HG03342 (cell line): Measurements from ENCODE around the gene ANAPC15.

ENCODE experiments used
- ATAC-seq: cut with Tn5 transposase; IDR thresholded peaks from one replicate; pipeline ENCODE4 v1.9.1; 2021; ENCODE audit warnings: mild to moderate bottlenecking, moderate library complexity; ENCODE audit not compliant: unreplicated experiment

Gene ANAPC15

DNA sequence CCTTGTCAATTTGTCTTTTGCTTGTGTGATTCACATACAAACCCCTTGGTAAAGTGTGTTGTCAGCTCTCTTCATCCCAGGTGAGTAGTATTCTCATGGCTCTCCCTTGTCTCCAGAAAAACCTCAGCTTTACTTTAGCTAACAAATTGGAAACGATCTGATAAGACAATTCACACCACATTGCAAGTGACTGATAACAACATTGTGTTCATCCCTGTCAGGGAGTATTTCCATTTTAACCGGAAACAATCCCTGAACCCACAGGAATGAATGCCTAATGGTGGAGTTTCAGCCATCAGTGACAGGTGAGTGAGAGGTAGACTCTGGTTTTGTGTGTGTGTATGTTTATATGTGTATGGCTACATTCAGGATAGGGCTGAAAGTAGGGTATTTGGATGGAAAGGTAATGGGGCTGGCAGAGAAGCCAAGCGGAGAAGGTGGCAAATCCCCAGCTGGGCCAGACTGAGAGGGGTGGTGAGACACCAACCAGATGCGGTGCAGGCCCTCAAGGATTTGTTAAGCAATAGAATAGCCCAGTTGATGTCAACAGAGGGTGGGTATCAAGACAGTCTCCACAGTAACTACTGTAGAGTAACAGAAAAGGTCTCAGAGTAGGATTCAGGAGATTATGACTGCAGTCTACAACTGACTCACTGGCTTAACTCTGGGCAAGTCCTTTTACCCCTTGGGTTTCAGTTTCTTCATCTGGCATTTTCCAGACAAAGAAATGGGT lies 24.3 kb downstream of the ANAPC15 start:
- no peak for ATAC-seq

DNA sequence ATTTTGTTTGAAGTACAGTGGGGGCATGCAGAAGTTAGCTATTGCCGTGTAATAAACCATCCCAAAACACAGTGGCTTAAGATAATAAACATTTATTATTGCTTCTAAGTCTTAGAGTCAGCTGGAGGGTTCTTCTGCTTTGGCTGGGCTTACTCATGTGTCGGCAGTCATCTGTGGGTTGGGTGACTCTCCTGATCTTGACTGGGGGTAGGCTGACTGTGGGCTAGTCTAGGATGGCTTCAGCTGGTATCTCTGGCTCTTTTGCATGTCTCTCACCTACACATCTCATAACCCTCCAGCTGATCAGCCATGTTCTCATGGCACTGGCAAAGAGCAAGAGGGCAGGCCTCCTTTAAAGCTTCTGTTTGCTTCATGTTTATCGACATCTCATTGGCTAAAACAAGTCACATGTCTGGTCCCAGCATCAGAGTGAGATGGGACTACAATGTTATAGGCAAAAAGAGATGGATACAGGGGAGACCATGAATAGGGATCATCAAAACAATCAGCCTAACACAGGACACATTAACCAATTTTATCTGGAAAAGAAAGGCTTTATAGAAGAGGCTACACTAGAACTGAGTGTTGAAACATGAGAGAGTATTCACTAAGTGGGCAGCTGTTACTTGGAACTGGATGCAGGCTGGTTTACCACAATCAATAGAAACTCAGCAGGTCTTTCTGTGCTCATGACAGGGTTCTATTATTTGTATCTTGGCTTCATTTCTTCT lies 26.7 kb downstream of the ANAPC15 start:
- no peak for ATAC-seq

GRCh38 chr11:72084965-72085364 lies 27.5 kb downstream of the ANAPC15 start:
- ATAC-seq: no peak

GRCh38 chr11:72084076-72084475 lies 28.4 kb downstream of the ANAPC15 start:
- no peak for ATAC-seq

GRCh38 chr11:72083414-72083813 lies 29.1 kb downstream of the ANAPC15 start:
- ATAC-seq: no peak

GRCh38 chr11:72081821-72082453 lies 30.6 kb downstream of the ANAPC15 start:
- ATAC-seq: no peak

DNA sequence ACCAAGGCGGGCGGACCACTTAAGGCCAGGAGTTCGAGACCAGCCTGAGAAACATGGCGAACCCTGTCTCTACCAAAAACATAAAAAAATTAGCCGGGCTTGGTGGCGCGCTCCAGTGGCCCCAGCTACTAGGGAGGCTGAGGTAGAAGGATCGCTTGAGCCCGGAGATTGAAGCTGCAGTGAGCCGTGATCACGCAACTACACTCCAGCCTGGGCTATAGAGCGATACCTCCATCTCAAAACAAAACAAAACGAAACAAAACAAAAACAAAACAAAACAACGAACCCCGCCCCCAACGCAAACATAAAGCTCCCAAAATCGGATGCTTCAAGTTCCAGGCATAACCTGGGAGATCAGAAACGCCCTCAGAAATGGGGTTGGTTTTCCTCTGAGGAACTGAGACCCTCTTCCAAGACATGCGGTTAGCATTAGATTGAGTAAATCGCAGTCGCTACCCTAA lies 31.3 kb downstream of the ANAPC15 start:
- no peak for ATAC-seq

DNA sequence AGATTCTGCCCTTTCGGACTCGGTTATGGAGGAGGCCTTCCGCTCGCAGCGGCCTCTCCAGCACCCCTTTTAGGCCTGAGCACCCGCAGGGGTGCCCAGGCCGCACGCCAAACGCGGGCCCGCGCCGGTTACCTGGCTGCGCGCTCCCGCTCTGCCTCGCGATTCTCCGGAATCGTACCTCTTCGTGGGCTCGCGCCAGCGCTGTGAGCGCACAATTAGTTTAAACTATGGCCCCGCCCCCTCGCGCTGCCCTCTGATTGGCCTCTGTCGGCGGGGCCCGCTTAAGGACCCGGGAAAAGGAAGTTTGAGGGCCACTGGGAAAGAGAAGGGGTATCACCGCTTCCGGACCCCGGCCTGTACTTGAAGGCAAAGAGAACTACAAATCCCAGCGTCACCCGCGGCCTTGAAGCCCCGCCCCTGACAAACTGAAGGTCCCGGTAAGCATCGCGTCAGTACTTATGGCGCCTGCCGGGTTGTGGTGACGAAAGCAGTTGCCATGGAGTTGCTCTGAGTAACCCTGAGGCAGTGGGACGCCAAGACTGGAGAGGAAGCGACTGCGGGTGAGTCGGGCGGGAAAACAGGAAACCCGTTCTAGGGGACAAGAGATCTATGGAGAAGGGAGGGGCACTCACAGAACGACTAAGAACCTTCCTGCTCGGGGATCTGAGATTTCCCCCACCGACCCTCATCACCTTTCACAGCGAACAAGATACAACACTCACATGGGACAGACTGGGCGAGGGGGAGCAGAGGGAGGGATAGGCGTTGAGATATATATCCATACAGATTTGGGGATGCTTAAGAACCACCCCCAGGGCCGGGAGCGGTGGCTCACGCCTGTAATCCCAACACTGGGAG lies 31.9 kb downstream of the ANAPC15 start, which contains the start of the genes LRRC51 and NUMA1:
LRRC51 (plus strand) TSS at position 525 of the 858 bp plus-strand sequence. CDS start 8,234 bp downstream, outside the sequence.
NUMA1 (minus strand) TSS at position 217 of the 858 bp plus-strand sequence. CDS start 44,599 bp downstream, outside the sequence.
- peak; percentile 84 for ATAC-seq

DNA sequence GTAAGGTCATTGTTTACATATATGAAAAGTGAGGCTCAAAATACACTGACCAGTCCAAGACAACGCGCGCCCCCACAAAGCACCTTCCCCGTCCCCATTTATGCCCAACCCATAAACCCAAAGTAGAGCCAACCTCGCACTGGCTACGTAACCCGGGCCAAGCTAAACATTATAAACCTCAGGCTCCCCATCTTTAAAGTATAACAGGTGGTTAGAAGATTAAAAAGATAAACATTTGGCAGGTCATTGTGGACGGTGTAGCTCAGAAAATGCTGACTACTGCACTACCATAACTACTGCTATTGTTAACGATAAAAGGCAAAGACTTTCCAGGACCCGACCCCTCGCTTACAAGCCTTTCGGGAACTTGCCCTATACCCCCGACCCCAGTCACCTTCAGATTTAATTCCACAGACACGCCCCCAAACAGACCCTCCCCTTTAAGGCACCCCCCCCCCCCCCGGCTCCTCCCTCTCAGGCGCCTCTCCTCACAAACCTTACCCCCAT lies 32.6 kb downstream of the ANAPC15 start:
- no peak for ATAC-seq

- no peak for ATAC-seq
Measured at GRCh38 chr11:72078477-72078876, 34.0 kb downstream of the ANAPC15 start.

GRCh38 chr11:72075756-72076155 lies 36.7 kb downstream of the ANAPC15 start:
- no peak for ATAC-seq

DNA sequence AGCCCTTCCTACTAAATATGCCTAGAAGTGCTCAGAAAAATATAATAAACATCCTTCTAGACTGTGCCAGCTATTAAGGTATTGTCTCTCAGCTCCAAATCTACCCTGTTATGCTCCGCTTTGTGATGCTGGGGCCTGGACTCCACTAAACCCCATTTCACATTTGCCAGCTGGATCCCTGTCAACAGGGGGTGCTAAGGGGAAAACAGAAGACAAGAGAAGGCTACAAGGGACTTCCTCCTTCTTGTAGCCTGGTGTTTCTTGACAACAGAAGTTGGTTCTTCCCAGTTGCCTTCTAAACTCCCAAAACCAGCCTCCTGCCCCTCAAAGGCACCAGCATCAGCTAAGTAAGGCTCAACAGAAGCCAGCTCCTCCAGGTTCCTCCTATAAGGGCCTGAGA lies 37.4 kb downstream of the ANAPC15 start:
- ATAC-seq: no peak

- ATAC-seq: no peak
Measured at GRCh38 chr11:72072348-72072747, 40.1 kb downstream of the ANAPC15 start.

GRCh38 chr11:72070491-72070890 lies 42.0 kb downstream of the ANAPC15 start:
- no peak for ATAC-seq

DNA sequence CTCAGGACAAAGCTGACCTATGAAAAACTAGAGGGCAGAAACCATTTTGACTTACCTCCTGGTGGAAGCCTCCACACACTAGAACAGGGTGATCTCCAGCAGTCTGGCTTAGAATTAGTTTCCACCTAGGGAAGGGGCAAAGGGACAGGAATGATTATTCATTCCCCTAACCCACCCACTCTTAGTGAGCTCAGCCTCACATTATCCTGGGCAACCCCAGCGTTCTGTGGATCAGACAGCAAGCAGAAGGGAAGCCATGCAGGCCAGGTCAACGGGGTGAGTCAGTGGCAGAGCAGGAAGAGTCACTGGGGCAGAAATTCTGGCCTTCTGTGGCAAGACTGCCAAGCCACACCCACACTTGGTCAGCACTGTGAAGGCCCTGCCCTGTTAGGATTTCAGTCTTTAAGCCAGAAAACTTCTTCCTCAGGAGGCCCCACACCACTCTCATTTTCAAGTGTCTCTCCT lies 42.7 kb downstream of the ANAPC15 start:
- no peak for ATAC-seq

GRCh38 chr11:72069200-72069599 lies 43.3 kb downstream of the ANAPC15 start:
- no peak for ATAC-seq

- ATAC-seq: no peak
Measured at GRCh38 chr11:72067676-72068075, 44.8 kb downstream of the ANAPC15 start.

DNA sequence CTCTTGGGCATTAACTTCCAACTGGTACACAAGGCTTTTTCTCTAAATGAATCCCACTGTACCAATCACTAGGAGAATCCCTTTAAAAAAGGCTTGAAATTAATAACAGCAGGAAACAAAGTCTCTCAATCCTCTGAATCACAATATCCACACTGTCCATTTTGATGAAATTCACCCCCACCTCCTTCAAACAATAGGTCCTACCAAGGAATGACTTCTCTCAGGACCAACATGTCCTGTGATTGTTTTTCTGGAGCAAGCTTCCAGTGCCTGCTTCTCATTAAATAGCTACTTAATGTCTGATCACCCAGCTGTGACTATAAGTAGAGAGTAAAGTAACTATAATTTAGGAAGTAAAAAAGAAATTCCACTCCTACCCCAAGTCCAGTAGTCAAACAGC lies 45.2 kb downstream of the ANAPC15 start:
- ATAC-seq: no peak

DNA sequence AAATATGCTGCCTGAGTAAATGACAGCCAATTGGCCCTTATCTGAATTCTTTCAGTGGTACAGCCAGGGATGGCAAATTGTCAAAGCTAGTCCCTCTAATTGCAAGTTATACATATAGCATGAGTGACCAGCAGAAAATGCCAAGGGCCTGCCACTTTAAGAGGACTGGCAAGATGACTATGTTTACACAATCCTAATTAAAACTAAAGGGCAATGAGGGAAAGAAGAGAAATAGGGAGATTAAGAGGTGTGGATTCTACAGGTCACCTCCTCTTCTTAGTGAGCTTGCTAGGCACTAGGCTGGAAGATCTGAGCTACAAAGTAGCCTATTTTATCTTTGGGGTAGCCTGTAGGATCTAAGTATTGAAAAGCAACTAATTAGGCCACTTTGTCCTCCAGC lies 45.6 kb downstream of the ANAPC15 start:
- no peak for ATAC-seq

- no peak for ATAC-seq
Measured at GRCh38 chr11:72061739-72062396, 50.6 kb downstream of the ANAPC15 start.
